ENCODE data around the gene LRRFIP2.

GRCh38 chr3:37149257-37149656 lies 25.1 kb downstream of the LRRFIP2 start:
- no peak for TF ChIP-seq CTCF (conservative IDR thresholded peaks at IDR 0.05; ENCODE audit: low read depth, low read length)
- TF ChIP-seq POLR2A (IDR thresholded peaks at IDR 0.05; ENCODE audit: low read depth, low read length): no peak
- TF ChIP-seq MAFK (IDR thresholded peaks at IDR 0.05; ENCODE audit: low read depth, low read length): no peak
- no peak for TF ChIP-seq USF2 (IDR thresholded peaks at IDR 0.05; ENCODE audit: low read depth, low read length)

Data from IMR-90 (cell line).